GM23248 (cell line): ENCODE data around the gene TEAD2.

Source experiments
- EZH2 ChIP-seq: fragments of 200-600 bp; sonication (generic); IDR thresholded peaks from 2 replicates; pipeline ENCODE4 v1.6.1; 2018; ENCODE audit warnings: antibody characterized with exemption, mild to moderate bottlenecking; ENCODE audit not compliant: insufficient read depth, poor library complexity, severe bottlenecking
- EZH2phosphoT487 ChIP-seq: fragments of 200-600 bp; sonication (generic); IDR thresholded peaks from 2 replicates; pipeline ENCODE4 v1.6.1; 2018; ENCODE audit warnings: antibody characterized with exemption, moderate library complexity, mild to moderate bottlenecking, low read depth; ENCODE audit not compliant: insufficient read depth

DNA sequence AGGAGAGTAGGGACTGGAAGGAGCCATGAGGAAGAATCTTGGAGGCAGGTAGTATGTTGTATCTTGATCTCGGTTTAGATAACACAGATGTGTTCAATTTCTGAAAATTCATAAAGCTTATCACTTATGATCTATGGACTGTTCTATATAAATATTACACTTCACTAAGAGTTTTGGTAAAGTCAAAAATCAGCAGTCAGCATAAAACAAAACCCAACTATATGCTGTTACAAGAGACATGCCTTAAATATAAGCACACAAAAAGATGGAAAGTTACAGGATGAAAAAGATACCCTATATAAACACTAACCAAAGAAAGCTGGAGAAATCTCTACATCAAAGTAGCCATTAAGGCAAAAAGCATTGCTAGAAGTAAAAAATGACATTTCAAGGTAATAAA, 21.4 kb upstream of the TEAD2 start:
- no peak for TF ChIP-seq EZH2
- no peak for TF ChIP-seq EZH2phosphoT487
